H1 (cell line): ENCODE measurements around the gene TRMT10B. TPM values are rescaled to one million over a fixed set of nuclear protein-coding genes. Genes with fewer than 3 reads are reported as not detected.

Source experiments
- EZH2 ChIP-seq: fragments of 200-600 bp; sonication (generic); IDR thresholded peaks from 2 replicates; pipeline ENCODE4 v1.7.1; 2012; ENCODE audit warnings: low read depth, mild to moderate bottlenecking, moderate library complexity, low read length, inconsistent platforms; ENCODE audit not compliant: severe bottlenecking
- GTF2F1 ChIP-seq: IDR thresholded peaks from 2 replicates; pipeline ENCODE4 v1.6.1; 2012; ENCODE audit warnings: low read depth, low read length, improper control_type of control experiment, borderline replicate concordance
- JUND ChIP-seq: IDR thresholded peaks from 2 replicates; pipeline ENCODE4 v1.6.1; 2011; ENCODE audit warnings: mild to moderate bottlenecking, improper control_type of control experiment, low read length
- PHF8 ChIP-seq: fragments of 200-600 bp; sonication (generic); conservative IDR thresholded peaks from 2 replicates; pipeline ENCODE4 v1.7.1; 2012; ENCODE audit warnings: low read depth, mild to moderate bottlenecking, inconsistent platforms, low read length, moderate library complexity
- SIN3A ChIP-seq, 2 experiments: IDR thresholded peaks in 1 of 2; conservative IDR thresholded peaks in 1 of 2; 2 replicates each; pipeline ENCODE4 v1.6.1; 2011 to 2012; ENCODE audit warnings: low read length in 2 of 2, improper control_type of control experiment in 1 of 2, low read depth in 1 of 2, mild to moderate bottlenecking in 1 of 2
- SP4 ChIP-seq: IDR thresholded peaks from 2 replicates; pipeline ENCODE4 v1.6.1; 2012; ENCODE audit warnings: low read length, inconsistent platforms
- polyA plus RNA-seq, 7 experiments: library from polyadenylated mRNA; depleted of rRNA in 3 of 7; stranded (reverse) in 5 of 7; unstranded in 2 of 7; fragments of >200 nt in 5 of 7; fragments of 200-250 nt in 2 of 7; gene quantifications; 1 replicate in 5 of 7; 2 replicates in 1 of 7; 4 replicates in 1 of 7; pipeline versions ENCODE4 v1.2.1 to v1.2.3, GENCODE V29; 2011 to 2013; ENCODE audit warnings: missing spikeins in 2 of 7, mixed read lengths in 2 of 7
- total RNA-seq: library from RNA; stranded (reverse); fragmentation: NEBNext Ultra II Directional; extraction: Animal tissue kit (Norgen Biotek cat#: 25700); gene quantifications from 2 replicates; pipeline ENCODE4 v1.2.1, GENCODE V29; 2021
- TF ChIP-seq, protein P1 (sequence below): IDR thresholded peaks from 2 replicates; pipeline ENCODE4 v1.6.1; 2011; ENCODE audit warnings: low read length, improper control_type of control experiment

TRMT10B gene
- total and polyA plus RNA-seq, 2 of the 8 experiments (the other 6 are each of a cell fraction or from before 2014, with no cell fraction given) = 2.4 to 4.5 TPM

DNA sequence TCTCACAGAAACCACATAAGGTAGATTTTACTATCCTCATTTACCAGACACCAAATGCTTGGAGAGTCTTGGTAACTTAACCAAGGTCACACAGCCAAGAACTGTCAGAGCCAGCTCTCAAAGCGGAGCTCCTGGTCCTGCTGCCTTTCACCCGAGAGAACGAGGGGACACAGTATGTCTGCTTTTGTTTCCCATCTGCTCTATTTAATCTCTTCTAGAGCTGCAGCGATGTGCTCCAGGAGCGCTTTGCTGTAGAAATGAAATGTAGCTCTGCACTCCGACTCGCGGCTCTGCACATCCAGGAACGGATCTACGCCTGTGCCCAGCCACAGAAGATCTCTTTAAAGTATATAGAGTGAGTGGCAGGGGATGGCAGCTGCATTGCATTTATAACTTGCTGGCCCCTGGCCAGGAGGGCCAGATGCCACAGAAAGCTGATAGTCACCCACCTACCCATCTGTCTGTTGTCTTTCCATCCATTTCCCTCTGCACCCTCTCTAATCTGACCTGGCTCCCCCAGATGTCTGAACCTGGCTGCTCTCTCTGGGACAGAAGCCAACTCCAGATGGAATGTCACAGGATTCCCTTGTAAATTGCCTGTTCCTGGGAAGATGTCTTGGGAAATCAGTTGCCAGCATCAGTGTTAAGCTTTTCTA, 21.4 kb upstream of the TRMT10B start (continued):
- TF ChIP-seq PHF8 (no peak), JUND (no peak), EZH2 (no peak), SIN3A (conservative IDR thresholded peaks at IDR 0.05 in 1 of 2, IDR thresholded peaks at IDR 0.05 in 1 of 2; ENCODE audit: low read depth in 1 of 2, low read length in 2 of 2) (no peak), GTF2F1 (no peak), SP4 (no peak)
- TF ChIP-seq, protein P1, sequence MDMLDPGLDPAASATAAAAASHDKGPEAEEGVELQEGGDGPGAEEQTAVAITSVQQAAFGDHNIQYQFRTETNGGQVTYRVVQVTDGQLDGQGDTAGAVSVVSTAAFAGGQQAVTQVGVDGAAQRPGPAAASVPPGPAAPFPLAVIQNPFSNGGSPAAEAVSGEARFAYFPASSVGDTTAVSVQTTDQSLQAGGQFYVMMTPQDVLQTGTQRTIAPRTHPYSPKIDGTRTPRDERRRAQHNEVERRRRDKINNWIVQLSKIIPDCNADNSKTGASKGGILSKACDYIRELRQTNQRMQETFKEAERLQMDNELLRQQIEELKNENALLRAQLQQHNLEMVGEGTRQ = no peak
